D341Med (cell line): ENCODE measurements around the gene PRKCA.

Source experiments
- DNase-seq: peaks from one replicate; pipeline ENCODE4 v3.0.0; 2012; ENCODE audit warnings: low spot score

Gene PRKCA

DNA sequence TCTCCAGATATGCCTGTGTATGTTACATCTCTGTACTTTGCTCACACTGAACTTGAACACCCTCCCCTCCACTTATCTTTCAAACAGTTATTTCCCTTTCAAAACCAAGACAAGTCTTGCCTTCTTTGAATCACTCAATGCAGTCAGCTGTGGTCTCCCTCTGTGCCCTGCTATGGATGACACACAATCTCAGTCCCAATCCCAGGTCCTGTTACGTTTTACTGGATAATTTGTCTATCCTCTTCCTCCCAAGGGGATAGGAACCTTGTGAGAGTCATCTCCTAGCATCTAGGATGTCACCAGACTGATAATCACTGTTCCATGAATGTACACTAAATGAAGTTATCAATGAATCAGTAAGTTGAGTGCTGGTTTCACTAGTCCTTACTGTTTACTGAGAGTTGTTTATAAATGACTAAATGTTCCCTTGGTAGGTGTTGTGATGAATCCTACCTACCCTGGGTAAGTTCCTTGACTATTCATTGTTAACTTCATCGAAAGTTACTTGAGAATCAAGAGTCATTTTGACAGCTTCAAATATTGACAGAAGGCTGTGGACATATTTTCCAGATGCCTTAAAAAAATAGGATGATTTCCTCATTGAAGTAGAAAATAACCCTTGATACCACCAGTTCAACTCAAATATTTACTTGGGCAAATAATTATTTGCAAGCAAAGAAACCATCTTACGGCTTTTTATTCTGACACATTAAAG is 244.9 kb downstream of the PRKCA start:
- DNase-seq = no peak

DNA sequence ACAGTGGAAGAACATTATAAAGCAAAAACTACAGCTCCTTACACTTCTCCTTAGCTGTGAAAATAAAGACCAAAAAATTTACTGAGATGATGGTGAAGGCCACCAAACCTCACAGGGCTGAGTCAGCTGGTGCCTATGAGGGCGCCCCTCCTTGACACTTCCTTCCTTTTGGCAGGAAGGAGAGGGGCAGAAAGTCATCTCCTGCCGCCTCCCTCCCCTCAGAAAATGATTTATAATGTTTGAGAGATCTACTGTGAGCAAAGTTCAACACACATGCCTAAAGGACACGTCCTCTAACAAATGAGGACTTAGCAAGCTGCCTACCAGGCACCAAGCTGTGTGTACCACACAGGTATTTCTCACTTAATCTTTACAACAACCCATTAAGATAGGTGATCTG is 245.7 kb downstream of the PRKCA start:
- DNase-seq = no peak

DNA sequence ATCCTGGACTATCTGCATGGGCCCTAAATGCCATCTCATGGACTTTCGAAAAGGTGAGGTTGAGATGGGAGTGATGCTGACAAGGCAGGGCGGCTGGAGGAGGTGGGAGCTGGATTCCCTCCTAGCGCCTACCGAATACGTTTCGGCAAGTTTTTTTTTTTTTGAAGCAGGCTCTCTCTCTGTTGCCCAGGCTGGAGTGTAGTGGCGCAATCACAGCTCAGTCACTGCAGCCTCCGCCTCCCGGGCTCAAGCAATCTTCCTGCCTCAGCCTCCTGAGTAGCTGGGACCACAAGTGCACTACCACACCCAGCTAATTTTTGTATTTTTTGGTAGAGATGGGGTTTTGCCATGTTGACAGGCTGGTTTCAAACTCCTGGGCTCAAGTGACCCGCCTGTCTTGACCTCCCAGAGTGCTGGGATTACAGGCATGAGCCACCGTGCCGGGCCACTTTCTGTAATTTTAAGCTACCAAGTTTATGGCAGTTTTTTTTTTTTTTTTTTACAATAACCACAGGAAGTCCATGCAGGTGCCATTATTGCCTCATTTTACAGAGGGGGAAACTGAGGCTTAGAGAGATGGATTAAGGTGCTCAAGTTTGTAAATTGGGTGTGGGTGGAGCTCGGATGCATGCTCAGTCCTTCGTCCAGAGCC is 246.4 kb downstream of the PRKCA start:
- no peak for DNase-seq

DNA sequence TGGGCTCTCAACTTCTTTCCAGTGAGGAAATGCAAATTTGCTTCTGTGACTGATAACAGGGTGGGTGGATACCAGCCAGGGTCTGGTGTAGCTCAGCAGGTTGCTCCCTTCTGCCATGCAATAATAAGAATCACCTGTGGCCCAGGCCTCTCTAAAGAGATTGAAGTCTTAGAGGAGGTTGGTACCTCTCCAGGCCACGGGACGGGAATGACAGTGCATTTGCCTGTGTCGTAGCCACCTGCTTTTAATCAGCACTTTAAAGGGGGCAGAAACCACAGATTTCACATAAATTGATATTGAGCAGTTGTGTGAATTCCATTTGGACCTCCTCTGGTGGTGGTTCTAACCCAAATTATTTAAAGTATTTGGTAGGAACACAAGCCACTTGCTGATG is 246.9 kb downstream of the PRKCA start:
- no peak for DNase-seq

DNA sequence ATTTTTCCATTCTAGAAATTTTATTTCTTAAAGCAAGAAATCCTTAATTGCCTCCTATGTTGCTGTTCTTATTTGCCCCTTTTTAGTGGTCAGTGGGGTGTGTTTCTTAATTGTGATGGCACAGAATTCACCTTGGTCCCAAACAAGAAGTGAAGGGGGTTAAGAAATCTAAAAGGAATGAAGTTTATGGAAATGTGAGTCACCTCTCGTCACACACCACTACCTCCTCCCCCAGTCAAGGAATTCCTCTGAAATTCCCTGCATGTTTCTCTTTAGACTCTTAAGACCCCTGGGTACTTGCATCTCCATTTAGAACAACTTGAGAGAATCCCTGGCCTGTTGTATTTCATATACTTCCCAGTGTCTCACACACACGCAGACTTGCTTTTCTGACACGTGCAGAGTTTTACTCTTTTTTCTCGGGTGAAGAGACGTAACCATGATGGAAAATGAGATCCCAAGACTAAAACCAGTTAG is 247.4 kb downstream of the PRKCA start:
- no peak for DNase-seq

DNA sequence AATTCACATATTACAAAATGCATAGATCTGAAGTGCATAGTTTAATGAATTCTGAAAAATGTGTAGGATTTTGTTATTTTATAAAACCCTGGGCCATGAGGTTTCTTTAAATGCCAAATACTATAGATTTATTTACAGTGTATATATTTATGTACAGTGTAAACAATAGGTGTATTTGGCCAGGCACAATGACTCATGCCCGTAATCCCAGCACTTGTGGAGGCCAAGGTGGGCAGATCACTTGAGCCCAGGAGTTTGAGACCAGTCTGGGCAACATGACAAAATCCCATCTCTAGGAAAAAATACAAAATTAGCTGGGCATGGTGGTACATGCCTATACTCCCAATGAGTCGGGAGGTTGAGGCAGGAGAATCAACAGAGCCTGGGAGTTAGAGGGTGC is 249.4 kb downstream of the PRKCA start:
- no peak for DNase-seq

DNA sequence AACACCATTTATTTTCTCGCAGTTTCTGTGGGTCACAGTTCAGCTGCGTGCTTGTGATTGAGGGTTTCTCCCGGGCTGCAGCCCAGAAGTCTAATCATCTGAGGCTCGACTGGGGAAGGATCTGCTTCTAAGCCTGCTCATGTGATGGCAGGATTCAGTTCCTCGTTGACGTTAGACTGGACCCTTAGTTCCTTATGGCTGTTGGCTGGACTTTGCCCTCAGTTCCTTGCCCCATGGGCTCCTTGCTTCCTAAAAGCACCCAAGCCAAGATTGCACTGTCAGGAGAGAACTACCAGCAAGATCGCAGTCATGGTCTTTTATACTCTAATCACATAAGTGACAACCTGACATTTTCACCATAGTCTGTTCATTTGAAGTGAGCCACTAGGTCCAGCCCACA is 250.0 kb downstream of the PRKCA start:
- no peak for DNase-seq

DNA sequence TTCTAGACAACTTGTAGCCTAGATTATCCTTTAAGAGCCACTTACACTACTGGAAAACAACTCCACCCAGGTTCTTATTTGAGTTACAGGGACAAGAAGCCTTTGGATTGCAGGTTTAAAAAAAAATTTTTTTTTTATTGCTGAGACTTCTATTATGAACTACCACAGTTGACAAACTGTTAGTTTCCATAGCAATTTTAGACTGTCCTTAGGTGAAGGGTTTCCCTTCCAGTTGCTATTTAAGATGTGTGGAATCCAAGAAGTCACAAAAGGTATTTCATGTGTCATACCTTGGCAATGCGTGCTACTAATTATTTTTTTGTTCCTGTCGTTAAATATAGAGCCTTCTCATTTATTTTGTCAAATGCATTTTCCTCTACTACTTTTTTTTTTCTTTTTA is 253.2 kb downstream of the PRKCA start:
- DNase-seq = no peak

DNA sequence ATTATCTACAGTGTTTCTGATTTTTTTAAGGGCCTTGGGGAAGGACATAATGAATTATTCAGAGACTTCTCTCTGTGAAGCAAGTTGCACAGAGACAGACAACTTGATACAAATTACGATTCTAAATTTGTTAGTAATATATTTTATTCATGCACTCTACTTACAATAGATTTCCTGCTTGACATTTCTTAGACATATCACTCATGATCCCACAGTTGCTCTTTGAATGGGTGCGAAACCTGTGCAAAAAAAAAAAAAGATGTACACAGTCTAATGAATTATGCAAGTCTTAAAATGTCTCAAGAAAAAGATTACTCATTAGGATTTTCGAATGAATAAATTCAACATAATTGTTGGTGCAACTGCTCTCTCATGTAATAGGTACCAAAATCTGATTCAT is 254.8 kb downstream of the PRKCA start:
- no peak for DNase-seq

DNA sequence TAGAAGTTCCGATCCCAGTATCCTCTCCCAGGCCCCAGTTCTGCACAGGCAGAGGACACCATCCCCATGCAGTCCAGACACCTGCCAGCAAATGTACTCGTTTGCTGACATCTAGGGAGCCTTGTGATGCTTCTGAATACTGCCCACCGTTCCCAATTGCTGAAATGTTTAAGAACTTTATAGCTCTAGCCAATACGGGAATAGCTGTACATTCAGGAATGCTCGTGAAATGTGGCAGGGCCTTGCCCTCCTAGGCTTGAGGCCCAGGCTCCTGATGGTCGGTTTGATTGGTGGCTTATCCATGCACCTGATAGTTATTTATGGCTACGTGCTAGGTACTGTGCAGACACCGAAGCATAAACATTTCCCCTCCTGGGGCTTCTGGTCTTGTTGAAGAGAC is 255.5 kb downstream of the PRKCA start:
- DNase-seq = no peak

DNA sequence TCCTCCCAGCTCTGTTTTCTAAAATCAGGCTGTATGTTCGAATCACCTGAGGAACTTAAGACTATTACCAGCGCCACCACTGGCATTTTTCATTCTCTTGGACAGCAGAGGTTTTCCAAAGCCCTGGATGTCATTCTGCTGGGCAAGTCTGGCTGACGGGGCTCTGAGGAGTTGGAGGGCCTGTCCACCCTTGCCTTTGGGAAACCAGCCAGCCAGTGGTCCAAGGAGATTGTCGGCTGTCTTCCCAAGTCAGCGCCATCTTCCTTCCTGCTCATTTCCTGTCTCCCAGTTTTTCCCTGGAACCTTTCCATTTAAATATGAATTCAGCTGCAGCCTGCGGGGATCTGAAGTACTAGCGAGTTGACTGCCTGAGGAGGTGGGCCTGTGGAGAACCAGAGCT is 258.3 kb downstream of the PRKCA start:
- DNase-seq = no peak

DNA sequence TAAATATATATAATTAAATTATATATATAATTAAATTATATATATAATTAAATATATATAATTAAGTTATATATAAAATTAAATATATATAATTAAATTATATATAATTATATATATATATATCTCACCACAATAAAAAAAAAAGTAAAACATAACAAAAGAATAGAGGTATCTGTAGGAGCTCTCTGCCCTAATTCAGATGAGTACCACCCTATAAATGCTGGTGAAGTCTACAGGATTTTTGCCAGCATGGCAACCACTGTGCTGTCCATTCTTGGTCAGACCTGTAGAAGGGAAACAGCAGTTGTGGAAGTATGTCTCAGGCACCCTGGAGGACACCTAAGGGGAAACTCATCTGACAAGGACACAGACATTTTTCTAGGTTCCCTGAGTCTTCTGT is 259.7 kb downstream of the PRKCA start:
- no peak for DNase-seq

DNA sequence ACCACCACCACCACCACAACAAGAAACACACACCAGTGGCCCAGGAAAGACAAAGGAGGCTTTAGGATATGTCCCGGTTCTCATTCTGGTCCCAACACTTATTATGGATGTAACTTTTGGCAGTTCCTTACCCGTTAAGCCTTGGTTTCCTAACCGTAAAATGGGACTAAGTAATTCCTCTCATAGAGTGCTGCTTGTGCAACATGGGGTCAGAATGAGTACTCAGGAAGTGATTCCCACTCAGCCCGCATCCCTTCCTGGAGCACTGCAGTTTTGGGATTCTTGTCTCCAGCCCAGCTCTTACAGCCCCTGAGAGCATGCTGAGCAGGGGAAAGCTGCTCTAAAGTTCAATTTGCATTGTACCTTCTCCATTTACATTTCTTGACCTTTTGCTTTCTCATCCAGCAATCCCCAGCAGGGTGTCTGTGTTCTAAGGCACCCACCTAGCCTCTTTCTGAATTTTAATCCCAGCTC is 262.6 kb downstream of the PRKCA start:
- no peak for DNase-seq

DNA sequence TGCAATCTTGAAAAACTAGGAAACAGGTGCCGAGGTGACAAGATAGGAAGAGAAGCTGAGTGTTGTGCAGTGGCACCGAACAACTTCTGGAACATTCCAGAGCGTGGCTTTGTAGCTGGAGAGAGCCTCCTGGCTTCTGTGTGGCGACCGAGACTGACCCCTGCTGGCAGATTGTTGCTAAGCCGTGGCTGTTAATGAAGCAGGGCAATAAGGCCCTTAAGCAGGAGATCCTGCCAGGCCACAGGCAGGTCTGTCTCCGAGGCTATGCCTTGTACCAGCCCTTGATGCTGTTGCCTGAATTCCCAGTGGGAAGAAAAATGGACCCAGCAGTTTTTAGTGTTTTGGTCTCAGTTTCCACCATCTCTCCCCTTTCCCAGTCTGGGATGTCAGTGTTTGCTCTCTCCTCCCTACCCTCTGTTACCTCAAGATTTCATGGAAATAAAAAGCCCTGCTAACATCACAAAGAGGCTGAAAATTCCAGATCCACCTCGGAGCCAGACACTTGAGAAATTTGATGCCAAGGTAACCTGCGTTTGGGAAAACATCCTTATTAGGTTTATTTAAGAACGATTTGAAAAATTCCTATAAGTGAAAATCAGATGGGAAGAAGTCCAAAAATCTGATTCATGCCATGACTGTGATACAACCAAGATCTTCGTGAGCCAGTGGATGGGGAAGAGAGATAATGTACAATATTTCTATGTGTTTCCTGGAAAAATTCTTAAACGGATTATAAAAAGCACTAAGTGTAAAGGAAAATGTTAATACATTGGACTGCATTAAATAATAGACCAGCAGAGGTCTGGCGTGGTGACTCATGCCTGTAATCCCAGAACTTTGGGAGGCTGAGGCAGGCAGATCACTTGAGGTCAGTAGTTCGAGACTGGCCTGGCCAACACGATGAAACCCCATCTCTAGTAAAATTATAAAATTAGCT is 265.1 kb downstream of the PRKCA start:
- DNase-seq = peak; percentile 86

DNA sequence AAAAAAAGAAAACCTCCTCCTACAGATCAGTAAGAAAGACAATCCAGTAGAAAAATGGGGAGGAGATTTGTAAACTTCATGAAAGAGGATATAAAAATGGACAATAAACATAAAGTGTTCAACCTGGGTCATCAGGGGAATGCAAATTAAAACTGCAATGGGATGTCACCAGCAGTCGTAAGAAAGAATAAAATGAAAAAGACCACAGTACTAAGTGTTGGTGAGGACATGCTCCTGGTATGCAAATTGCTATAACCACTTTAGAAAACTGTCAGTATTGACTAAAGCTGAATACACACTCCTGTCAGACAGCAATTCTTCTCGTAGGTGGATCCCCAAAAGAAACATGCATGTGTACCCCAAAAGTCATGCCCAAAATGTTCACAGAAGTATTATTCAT is 267.2 kb downstream of the PRKCA start:
- DNase-seq = no peak

DNA sequence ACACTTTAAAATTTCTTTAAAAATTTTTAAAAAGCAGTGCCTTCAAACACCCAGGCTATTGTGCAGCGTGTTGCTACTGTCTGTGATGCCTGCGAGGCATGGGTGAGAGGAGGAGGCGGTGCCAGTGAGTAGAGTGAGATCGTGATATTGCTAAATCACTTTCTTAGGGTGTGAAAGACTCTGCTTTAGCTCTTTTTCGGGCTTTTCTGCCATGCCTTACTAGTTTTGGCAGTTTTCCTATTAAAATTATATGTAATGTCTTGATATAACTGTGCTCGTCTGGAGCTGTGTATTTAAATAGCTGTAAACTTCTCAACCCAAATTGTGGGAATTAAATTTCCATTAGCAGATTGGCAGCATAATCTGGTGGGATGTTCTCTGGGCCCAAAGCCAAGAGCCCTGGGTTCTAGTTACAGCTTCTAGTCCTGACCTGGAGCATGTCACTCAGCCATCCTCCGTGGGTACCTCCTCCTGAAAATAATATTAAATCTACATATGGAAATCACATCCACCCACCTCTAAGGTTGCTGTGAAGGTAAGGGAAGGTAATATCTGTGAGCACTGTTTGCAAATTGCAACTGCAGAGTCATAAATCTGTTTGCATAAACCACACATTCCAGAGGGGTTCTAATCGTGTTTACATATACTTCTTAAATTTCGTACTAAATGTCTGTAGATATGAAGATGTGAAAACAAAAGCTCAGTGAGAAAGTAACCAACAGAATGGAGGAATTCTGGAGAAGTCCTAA is 268.2 kb downstream of the PRKCA start:
- DNase-seq = no peak

DNA sequence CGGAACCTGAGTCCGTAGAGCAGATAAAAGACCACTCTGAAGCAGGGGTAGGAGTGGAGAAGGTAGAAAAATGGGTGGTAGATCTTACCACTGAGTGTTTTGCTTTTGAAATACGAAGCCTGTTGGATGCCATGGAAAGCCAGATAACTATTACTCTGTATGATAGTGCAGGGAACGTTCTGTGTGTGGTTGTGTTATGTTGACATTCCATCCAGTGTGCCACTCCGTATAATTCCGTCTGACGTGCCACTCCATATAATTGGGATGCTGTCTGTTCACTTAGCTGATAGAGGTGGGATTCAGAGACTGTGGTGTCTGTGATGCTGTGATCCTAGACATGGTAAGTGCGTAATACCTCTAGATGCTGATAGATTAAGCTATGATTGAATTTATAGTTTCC is 269.3 kb downstream of the PRKCA start:
- DNase-seq = no peak

DNA sequence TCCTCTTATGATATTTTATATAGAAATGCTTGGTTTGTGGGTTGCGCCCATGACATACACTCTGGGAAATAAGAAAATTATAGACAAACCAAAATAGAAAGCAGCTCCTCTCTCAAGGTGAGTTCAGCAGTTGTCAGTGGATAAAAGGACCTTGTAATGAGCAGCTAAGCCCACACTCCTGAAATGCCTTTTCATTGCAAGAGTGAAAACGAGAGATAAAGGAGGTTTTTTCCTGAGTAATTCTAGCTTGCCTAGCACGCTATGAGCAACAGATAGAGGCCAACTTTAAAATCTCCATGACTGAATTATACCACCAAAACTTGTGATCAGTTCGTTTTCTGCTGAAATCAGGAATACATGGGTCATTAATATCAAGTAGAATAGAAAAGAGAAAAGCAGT is 270.7 kb downstream of the PRKCA start:
- DNase-seq = no peak

DNA sequence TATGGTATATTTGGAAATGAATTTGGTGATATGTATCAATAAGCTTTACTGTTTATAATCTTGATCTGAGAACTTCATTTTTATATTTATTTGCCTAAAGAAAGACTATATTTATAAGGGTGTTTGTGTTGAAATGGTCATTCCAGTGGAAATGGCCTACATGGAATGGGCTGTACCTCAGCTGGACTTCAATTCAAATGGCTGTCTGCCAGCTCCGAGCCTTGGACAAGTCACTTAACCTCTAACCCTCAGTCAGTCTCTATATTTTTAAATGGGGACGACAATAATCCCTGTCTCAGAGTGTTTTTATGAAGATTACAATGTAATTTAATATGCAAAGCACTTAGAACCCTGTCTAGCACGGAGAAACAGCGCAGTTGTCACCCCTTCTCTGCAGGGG is 271.7 kb downstream of the PRKCA start:
- DNase-seq = no peak

DNA sequence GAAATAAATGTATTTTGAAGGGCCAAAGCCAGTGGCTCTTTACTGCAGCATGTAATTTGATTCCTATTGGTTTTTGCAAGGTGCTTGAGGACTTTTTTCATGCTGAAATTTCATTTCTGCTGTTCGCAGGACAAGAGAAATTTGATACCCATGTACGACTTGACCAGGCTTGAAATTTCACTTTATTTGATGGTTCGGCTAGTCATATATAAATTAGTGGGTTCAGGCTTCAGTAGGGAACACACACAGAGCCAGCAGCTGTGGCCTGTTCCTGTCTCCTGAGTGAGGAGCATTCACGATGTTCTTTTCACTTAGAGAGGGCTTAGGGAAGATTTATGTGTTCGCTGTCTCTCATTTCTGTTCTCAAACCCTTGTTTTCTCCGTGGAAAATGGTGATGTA is 274.1 kb downstream of the PRKCA start:
- no peak for DNase-seq

DNA sequence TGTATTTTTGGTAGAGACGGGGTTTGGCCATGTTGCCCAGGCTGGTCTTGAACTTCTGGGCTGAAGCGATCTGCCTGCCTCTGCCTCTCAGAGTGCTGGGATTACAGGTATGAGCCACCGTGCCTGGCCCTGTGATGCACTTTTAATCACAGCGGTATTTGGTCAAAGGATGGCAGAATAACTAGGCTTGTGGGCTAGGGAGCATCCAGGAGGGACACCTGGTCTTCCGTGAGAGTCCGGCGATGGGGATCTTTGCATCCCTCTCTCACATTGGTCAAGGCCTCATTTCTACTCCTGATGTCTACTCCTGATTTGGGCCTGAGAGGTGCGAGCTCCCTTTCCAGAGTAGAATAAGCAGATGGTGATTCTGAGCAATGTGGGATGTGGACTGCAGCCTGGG is 274.6 kb downstream of the PRKCA start:
- no peak for DNase-seq
